Myometrial cell (primary cell): ENCODE data around the gene RETN. TPM values are rescaled to one million over a fixed set of nuclear protein-coding genes. Genes with fewer than 3 reads are reported as not detected.

Experiments
- total RNA-seq: library from RNA; depleted of rRNA; stranded (reverse); fragments of >200 nt; gene quantifications from 2 replicates; pipeline ENCODE4 v1.2.3, GENCODE V29; 2015

Gene RETN
- not detected in 2 replicates for total RNA-seq

GRCh38 chr19:7668842-7669241 lies at the start of gene RETN:
Gene RETN (plus strand): TSS chr19:7669049. CDS start chr19:7669327, 278 bp downstream.

GRCh38 chr19:7629347-7630054 lies 39.3 kb upstream of the RETN start, which contains the start of the genes PET100 and XAB2:
Gene PET100 (plus strand): TSS chr19:7629793. CDS start chr19:7629834, 41 bp downstream.
Gene XAB2 (minus strand): TSS chr19:7629545. CDS start chr19:7629527, 18 bp downstream.

GRCh38 chr19:7633698-7634097 lies 35.2 kb upstream of the RETN start, which contains the start of gene PCP2:
Gene PCP2 (minus strand): TSS chr19:7633719. CDS start chr19:7633457, 262 bp downstream.

GRCh38 chr19:7636691-7637373 lies 32.0 kb upstream of the RETN start, which contains the start of gene STXBP2:
Gene STXBP2 (plus strand): TSS chr19:7637110. CDS start chr19:7637150, 40 bp downstream.

GRCh38 chr19:7676854-7677253 lies 8.0 kb downstream of the RETN start, which contains the start of gene MCEMP1:
Gene MCEMP1 (plus strand): TSS chr19:7677090. CDS start chr19:7677121, 31 bp downstream.

GRCh38 chr19:7680606-7681339 lies 11.9 kb downstream of the RETN start, which contains the start of gene TRAPPC5:
Gene TRAPPC5 (plus strand): TSS chr19:7680833. CDS start chr19:7682254, 1,421 bp downstream.

GRCh38 chr19:7701654-7702457 lies 33.0 kb downstream of the RETN start, which contains the start of gene FCER2:
Gene FCER2 (minus strand): TSS chr19:7702131. CDS start chr19:7699760, 2,371 bp downstream.

Other genes with a start within 250 kb of the RETN start
- 2.6 and 3.9 TPM in 2 replicates for gene PEX11G, start 180.0 kb upstream of the RETN start, total RNA-seq
- gene ZNF358, start 152.9 kb upstream of the RETN start, total RNA-seq: 20.2 and 22.5 TPM in 2 replicates
- 3.9 and 4.6 TPM in 2 replicates for gene MCOLN1, start 146.4 kb upstream of the RETN start, total RNA-seq
- gene PNPLA6, start 133.3 kb upstream of the RETN start, total RNA-seq: 159 and 163 TPM in 2 replicates
- not detected in 2 replicates for gene CAMSAP3, start 73.2 kb upstream of the RETN start, total RNA-seq
- 42.2 and 45.3 TPM in 2 replicates for gene XAB2, start 39.5 kb upstream of the RETN start, total RNA-seq
- gene PET100, start 39.3 kb upstream of the RETN start, total RNA-seq: 4.9 and 7.4 TPM in 2 replicates
- gene PCP2, start 35.3 kb upstream of the RETN start, total RNA-seq: not detected in 2 replicates
- gene STXBP2, start 31.9 kb upstream of the RETN start, total RNA-seq: 12.1 and 22.8 TPM in 2 replicates
- gene MCEMP1, start 8.0 kb downstream of the RETN start, total RNA-seq: not detected in 2 replicates
- gene TRAPPC5, start 11.8 kb downstream of the RETN start, total RNA-seq: 86.2 and 107 TPM in 2 replicates
- not detected in 2 replicates for gene FCER2, start 33.1 kb downstream of the RETN start, total RNA-seq
- gene CLEC4G, start 63.1 kb downstream of the RETN start, total RNA-seq: not detected in 2 replicates
- gene CD209, start 78.5 kb downstream of the RETN start, total RNA-seq: not detected in 2 replicates
- not detected in 2 replicates for gene CLEC4M, start 94.2 kb downstream of the RETN start, total RNA-seq
- 25.5 and 44.4 TPM in 2 replicates for gene EVI5L, start 161.2 kb downstream of the RETN start, total RNA-seq
- gene PRR36, start 205.3 kb downstream of the RETN start, total RNA-seq: not detected in 2 replicates
- 7.2 and 8.5 TPM in 2 replicates for gene LRRC8E, start 219.5 kb downstream of the RETN start, total RNA-seq
- 8.4 and 9.6 TPM in 2 replicates for gene MAP2K7, start 234.8 kb downstream of the RETN start, total RNA-seq
- gene TGFBR3L, start 245.8 kb downstream of the RETN start, total RNA-seq: 25.4 TPM in 1 of 2 replicates, not detected in the other